ENCODE data around the gene PTCD1.

GRCh38 chr7:99371376-99371920 is 67.2 kb downstream of the PTCD1 start:
- TF ChIP-seq CTCF (IDR thresholded peaks at IDR 0.05 in 8 of 11, conservative IDR thresholded peaks at IDR 0.05 in 3 of 11) (no peak), POLR2A (IDR thresholded peaks at IDR 0.05) (no peak)

Measured in spleen (tissue), 7 donors.